GM23338 (cell line): ENCODE measurements around the gene CAMK1. TPM values are rescaled to one million over a fixed set of nuclear protein-coding genes. Genes with fewer than 3 reads are reported as not detected.

Experiments
- ATAC-seq: fragments of 200-7000 bp; cut with Tn5 transposase; 3 replicates; pipeline ENCODE4 v1.9.1; 2020
- DNase-seq: peaks from one replicate; pipeline ENCODE4 v3.0.0-alpha.2; 2015; ENCODE audit warnings: low spot score
- H2AFZ ChIP-seq: fragments of 200-600 bp; sonication (generic); 2 replicates; pipeline ENCODE4 v1.8.0; 2016; ENCODE audit warnings: antibody characterized with exemption, mild to moderate bottlenecking, moderate library complexity
- H3F3A ChIP-seq: fragments of 200-600 bp; sonication (generic); replicated peaks from 2 replicates; pipeline ENCODE4 v1.8.0; 2017; ENCODE audit warnings: antibody characterized with exemption, mixed run types, low read depth
- H3K27ac ChIP-seq: fragments of 200-600 bp; sonication (generic); 2 replicates; pipeline ENCODE4 v1.6.1; 2016; ENCODE audit warnings: low read depth
- H3K27me3 ChIP-seq: fragments of 200-600 bp; sonication (generic); 2 replicates; pipeline ENCODE4 v1.8.0; 2016; ENCODE audit warnings: mild to moderate bottlenecking, mixed run types, moderate library complexity; ENCODE audit not compliant: insufficient read depth
- H3K36me3 ChIP-seq: fragments of 200-600 bp; sonication (generic); 2 replicates; pipeline ENCODE4 v1.8.0; 2016; ENCODE audit warnings: mild to moderate bottlenecking; ENCODE audit not compliant: insufficient read depth
- H3K4me1 ChIP-seq: fragments of 200-600 bp; sonication (generic); 2 replicates; pipeline ENCODE4 v1.8.0; 2016; ENCODE audit warnings: mild to moderate bottlenecking, moderate library complexity; ENCODE audit not compliant: insufficient read depth
- H3K4me2 ChIP-seq: fragments of 200-600 bp; sonication (generic); 2 replicates; pipeline ENCODE4 v1.7.1; 2017; ENCODE audit warnings: mixed run types
- H3K4me3 ChIP-seq: fragments of 200-600 bp; sonication (generic); 2 replicates; pipeline ENCODE4 v1.6.1; 2016; ENCODE audit warnings: mixed run types
- H3K79me2 ChIP-seq: fragments of 200-600 bp; sonication (generic); replicated peaks from 2 replicates; pipeline ENCODE4 v1.8.0; 2017; ENCODE audit warnings: mild to moderate bottlenecking; ENCODE audit not compliant: insufficient read depth
- H3K9me2 ChIP-seq: fragments of 200-600 bp; sonication (generic); 2 replicates; pipeline ENCODE4 v1.8.0; 2017; ENCODE audit not compliant: insufficient read depth
- H4K20me1 ChIP-seq: fragments of 200-600 bp; sonication (generic); replicated peaks from 2 replicates; pipeline ENCODE4 v1.8.0; 2017; ENCODE audit warnings: mild to moderate bottlenecking; ENCODE audit not compliant: insufficient read depth
- H3K27ac Mint-ChIP-seq: 2 replicates; pipeline ENCODE4 v1.8.0; 2020; ENCODE audit warnings: inconsistent platforms, mild to moderate bottlenecking, moderate library complexity, mixed read lengths
- H3K27me3 Mint-ChIP-seq: 3 replicates; pipeline ENCODE4 v1.8.0; 2022; ENCODE audit warnings: low read depth, mild to moderate bottlenecking, moderate library complexity, mixed read lengths, inconsistent platforms; ENCODE audit not compliant: insufficient read depth, poor library complexity
- H3K36me3 Mint-ChIP-seq: 3 replicates; pipeline ENCODE4 v1.8.0; 2021; ENCODE audit warnings: low read depth, mild to moderate bottlenecking, inconsistent platforms, moderate library complexity, mixed read lengths
- H3K4me1 Mint-ChIP-seq: 3 replicates; pipeline ENCODE4 v1.8.0; 2020; ENCODE audit warnings: mild to moderate bottlenecking, inconsistent platforms, mixed read lengths
- H3K4me3 Mint-ChIP-seq: 3 replicates; pipeline ENCODE4 v1.8.0; 2021; ENCODE audit warnings: moderate library complexity, mild to moderate bottlenecking, inconsistent platforms, mixed read lengths
- H3K9me3 Mint-ChIP-seq: 3 replicates; pipeline ENCODE4 v1.8.0; 2020; ENCODE audit warnings: moderate library complexity, mild to moderate bottlenecking, inconsistent platforms, mixed read lengths
- ETS1 ChIP-seq: IDR thresholded peaks from 2 replicates; pipeline ENCODE4 v1.6.1; 2016; ENCODE audit warnings: antibody characterized with exemption
- EZH2 ChIP-seq: fragments of 200-600 bp; sonication (generic); IDR thresholded peaks from one replicate; pipeline ENCODE4 v1.8.0; 2017; ENCODE audit warnings: antibody characterized with exemption, mild to moderate bottlenecking, low read depth; ENCODE audit not compliant: unreplicated experiment
- EZH2phosphoT487 ChIP-seq: fragments of 200-600 bp; sonication (generic); IDR thresholded peaks from one replicate; pipeline ENCODE4 v1.8.1; 2018; ENCODE audit warnings: antibody characterized with exemption; ENCODE audit not compliant: unreplicated experiment
- JUNB ChIP-seq: IDR thresholded peaks from one replicate; pipeline ENCODE4 v1.6.1; 2016; ENCODE audit warnings: antibody characterized with exemption; ENCODE audit not compliant: unreplicated experiment
- NANOG ChIP-seq: IDR thresholded peaks from 2 replicates; pipeline ENCODE4 v1.6.1; 2016; ENCODE audit warnings: antibody characterized with exemption, borderline replicate concordance
- POLR2AphosphoS5 ChIP-seq: IDR thresholded peaks from 2 replicates; pipeline ENCODE4 v1.6.1; 2016; ENCODE audit warnings: antibody characterized with exemption, low read depth
- STAT1 ChIP-seq: IDR thresholded peaks from one replicate; pipeline ENCODE4 v1.6.1; 2016; ENCODE audit warnings: antibody characterized with exemption; ENCODE audit not compliant: unreplicated experiment
- ZNF114 ChIP-seq: fragments of 250-450 bp; sonication (Bioruptor Pico); IDR thresholded peaks from 2 replicates; pipeline ENCODE4 v1.5.0; 2020; ENCODE audit warnings: mild to moderate bottlenecking, moderate library complexity
- ZNF331 ChIP-seq: fragments of 250-450 bp; sonication (Bioruptor Pico); IDR thresholded peaks from 2 replicates; pipeline ENCODE4 v1.5.0; 2020; ENCODE audit warnings: low read depth, mild to moderate bottlenecking, moderate library complexity
- polyA plus RNA-seq: library from polyadenylated mRNA; unstranded; fragments of >200 nt; fragmentation: Nextera tagmentation; extraction: Ambion mirVana; gene quantifications from 2 replicates; pipeline ENCODE4 v1.2.1, GENCODE V29; 2016
- total RNA-seq: library from RNA; depleted of rRNA; stranded (reverse); fragments of >200 nt; shearing (Covaris generic); gene quantifications from 2 replicates; pipeline ENCODE4 v1.2.3, GENCODE V29; 2014
- TF ChIP-seq, protein P1 (sequence below): IDR thresholded peaks from one replicate; pipeline ENCODE4 v1.6.1; 2018; ENCODE audit warnings: antibody characterized with exemption; ENCODE audit not compliant: unreplicated experiment
- TF ChIP-seq, protein P2 (sequence below), 2 experiments: fragments of 200-600 bp in 1 of 2; sonication (generic) in 1 of 2; conservative IDR thresholded peaks; 2 replicates each; pipeline versions ENCODE4 v1.5.1 to v1.6.1; 2016 to 2017; ENCODE audit warnings: antibody characterized with exemption in 2 of 2, low read depth in 2 of 2, mild to moderate bottlenecking in 2 of 2, moderate library complexity in 1 of 2

Gene CAMK1
- total and polyA plus RNA-seq, 2 experiments from 2014 or later, result 4.4 TPM

- TF ChIP-seq, protein P1, sequence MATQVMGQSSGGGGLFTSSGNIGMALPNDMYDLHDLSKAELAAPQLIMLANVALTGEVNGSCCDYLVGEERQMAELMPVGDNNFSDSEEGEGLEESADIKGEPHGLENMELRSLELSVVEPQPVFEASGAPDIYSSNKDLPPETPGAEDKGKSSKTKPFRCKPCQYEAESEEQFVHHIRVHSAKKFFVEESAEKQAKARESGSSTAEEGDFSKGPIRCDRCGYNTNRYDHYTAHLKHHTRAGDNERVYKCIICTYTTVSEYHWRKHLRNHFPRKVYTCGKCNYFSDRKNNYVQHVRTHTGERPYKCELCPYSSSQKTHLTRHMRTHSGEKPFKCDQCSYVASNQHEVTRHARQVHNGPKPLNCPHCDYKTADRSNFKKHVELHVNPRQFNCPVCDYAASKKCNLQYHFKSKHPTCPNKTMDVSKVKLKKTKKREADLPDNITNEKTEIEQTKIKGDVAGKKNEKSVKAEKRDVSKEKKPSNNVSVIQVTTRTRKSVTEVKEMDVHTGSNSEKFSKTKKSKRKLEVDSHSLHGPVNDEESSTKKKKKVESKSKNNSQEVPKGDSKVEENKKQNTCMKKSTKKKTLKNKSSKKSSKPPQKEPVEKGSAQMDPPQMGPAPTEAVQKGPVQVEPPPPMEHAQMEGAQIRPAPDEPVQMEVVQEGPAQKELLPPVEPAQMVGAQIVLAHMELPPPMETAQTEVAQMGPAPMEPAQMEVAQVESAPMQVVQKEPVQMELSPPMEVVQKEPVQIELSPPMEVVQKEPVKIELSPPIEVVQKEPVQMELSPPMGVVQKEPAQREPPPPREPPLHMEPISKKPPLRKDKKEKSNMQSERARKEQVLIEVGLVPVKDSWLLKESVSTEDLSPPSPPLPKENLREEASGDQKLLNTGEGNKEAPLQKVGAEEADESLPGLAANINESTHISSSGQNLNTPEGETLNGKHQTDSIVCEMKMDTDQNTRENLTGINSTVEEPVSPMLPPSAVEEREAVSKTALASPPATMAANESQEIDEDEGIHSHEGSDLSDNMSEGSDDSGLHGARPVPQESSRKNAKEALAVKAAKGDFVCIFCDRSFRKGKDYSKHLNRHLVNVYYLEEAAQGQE, result no peak
- TF ChIP-seq, protein P2, sequence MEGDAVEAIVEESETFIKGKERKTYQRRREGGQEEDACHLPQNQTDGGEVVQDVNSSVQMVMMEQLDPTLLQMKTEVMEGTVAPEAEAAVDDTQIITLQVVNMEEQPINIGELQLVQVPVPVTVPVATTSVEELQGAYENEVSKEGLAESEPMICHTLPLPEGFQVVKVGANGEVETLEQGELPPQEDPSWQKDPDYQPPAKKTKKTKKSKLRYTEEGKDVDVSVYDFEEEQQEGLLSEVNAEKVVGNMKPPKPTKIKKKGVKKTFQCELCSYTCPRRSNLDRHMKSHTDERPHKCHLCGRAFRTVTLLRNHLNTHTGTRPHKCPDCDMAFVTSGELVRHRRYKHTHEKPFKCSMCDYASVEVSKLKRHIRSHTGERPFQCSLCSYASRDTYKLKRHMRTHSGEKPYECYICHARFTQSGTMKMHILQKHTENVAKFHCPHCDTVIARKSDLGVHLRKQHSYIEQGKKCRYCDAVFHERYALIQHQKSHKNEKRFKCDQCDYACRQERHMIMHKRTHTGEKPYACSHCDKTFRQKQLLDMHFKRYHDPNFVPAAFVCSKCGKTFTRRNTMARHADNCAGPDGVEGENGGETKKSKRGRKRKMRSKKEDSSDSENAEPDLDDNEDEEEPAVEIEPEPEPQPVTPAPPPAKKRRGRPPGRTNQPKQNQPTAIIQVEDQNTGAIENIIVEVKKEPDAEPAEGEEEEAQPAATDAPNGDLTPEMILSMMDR (conservative IDR thresholded peaks at IDR 0.05; ENCODE audit: low read depth in 2 of 2), result no peak
- TF ChIP-seq EZH2 (no peak), ZNF331 (CRISPR knock-in tag) (no peak), EZH2phosphoT487 (no peak), STAT1 (no peak), JUNB (no peak), ZNF114 (CRISPR knock-in tag) (no peak), NANOG (no peak), ETS1 (no peak)
These were observed 39.5 kb upstream of the CAMK1 start (continued) for GRCh38 chr3:9809239-9809614.

GRCh38 chr3:9808345-9809037 is 38.7 kb upstream of the CAMK1 start:
- Histone ChIP-seq H3K4me1 (peaks cover 7% of the 10 kb centered on the region; the same call in 1 of the 2 replicates), H4K20me1 (peaks cover 23% of the 10 kb centered on the region), H3K4me2 (peak overlapping the region; percentile 96), H2AFZ (no peak overlapping the region), H3K4me3 (peak overlapping the region; percentile 83; the same call in 1 of the 2 replicates), H3K79me2 (no peaks in the 10 kb centered on the region), H3K9me2 (no peaks in the 10 kb centered on the region), H3K27ac (0 out of 2 replicates have a peak overlapping the region, but pooled peaks have one; percentile 59), H3F3A (peaks cover 26% of the 10 kb centered on the region), H3K36me3 (peaks cover 17% of the 10 kb centered on the region), H3K27me3 (peaks cover 17% of the 10 kb centered on the region)
- DNase-seq, result peak; percentile 86
- Mint-ChIP-seq H3K9me3 (no peaks in the 10 kb centered on the region; the same call in 2 of the 3 replicates), H3K4me1 (peaks cover 22% of the 10 kb centered on the region), H3K36me3 (peaks cover 36% of the 10 kb centered on the region), H3K4me3 (peak overlapping the region; percentile 77; the same call in 1 of the 3 replicates), H3K27ac (no peak overlapping the region; the same call in 1 of the 2 replicates), H3K27me3 (peaks cover 13% of the 10 kb centered on the region)
- TF ChIP-seq ETS1, result no peak
- TF ChIP-seq, protein P2 (conservative IDR thresholded peaks at IDR 0.05; ENCODE audit: low read depth in 2 of 2), result peak; percentile 40 to 46; a peak in 3 of 4 replicates
- peak; percentile 28; the same call in 1 of the 2 replicates for TF ChIP-seq POLR2AphosphoS5
- peak; percentile 64 for ATAC-seq
